IgD-negative memory B cell (primary cell): ENCODE data around the gene FOXL1. TPM values are rescaled to one million over a fixed set of nuclear protein-coding genes. Genes with fewer than 3 reads are reported as not detected.

Experiments used
- H3K27ac Mint-ChIP-seq, 3 donors: one replicate each; pipeline ENCODE4 v1.8.0; 2020 to 2022; ENCODE audit warnings: mild to moderate bottlenecking in 3 of 3, mixed read lengths in 3 of 3, moderate library complexity in 1 of 3
- H3K27me3 Mint-ChIP-seq: one replicate; pipeline ENCODE4 v1.8.0; 2021; ENCODE audit warnings: mixed read lengths
- H3K36me3 Mint-ChIP-seq: one replicate; pipeline ENCODE4 v1.8.0; 2020; ENCODE audit warnings: mild to moderate bottlenecking, mixed read lengths
- H3K4me1 Mint-ChIP-seq, 3 donors: one replicate each; pipeline ENCODE4 v1.8.0; 2020 to 2022; ENCODE audit warnings: mixed read lengths in 3 of 3, mild to moderate bottlenecking in 1 of 3
- H3K4me3 Mint-ChIP-seq, 4 donors: one replicate each; pipeline ENCODE4 v1.8.0; 2020 to 2022; ENCODE audit warnings: mild to moderate bottlenecking in 4 of 4, mixed read lengths in 4 of 4, moderate library complexity in 3 of 4
- H3K9me3 Mint-ChIP-seq, 3 donors: one replicate each; pipeline ENCODE4 v1.8.0; 2020 to 2021; ENCODE audit warnings: mixed read lengths in 3 of 3, mild to moderate bottlenecking in 1 of 3
- polyA plus RNA-seq: library from polyadenylated mRNA; unstranded; fragments of 300-500 nt; fragmentation: Illumina TruSeq; gene quantifications from one replicate; pipeline ENCODE4 v1.2.3, GENCODE V29; 2021

FOXL1 gene
- polyA plus RNA-seq, 1 donor from 2014 or later = not detected

DNA sequence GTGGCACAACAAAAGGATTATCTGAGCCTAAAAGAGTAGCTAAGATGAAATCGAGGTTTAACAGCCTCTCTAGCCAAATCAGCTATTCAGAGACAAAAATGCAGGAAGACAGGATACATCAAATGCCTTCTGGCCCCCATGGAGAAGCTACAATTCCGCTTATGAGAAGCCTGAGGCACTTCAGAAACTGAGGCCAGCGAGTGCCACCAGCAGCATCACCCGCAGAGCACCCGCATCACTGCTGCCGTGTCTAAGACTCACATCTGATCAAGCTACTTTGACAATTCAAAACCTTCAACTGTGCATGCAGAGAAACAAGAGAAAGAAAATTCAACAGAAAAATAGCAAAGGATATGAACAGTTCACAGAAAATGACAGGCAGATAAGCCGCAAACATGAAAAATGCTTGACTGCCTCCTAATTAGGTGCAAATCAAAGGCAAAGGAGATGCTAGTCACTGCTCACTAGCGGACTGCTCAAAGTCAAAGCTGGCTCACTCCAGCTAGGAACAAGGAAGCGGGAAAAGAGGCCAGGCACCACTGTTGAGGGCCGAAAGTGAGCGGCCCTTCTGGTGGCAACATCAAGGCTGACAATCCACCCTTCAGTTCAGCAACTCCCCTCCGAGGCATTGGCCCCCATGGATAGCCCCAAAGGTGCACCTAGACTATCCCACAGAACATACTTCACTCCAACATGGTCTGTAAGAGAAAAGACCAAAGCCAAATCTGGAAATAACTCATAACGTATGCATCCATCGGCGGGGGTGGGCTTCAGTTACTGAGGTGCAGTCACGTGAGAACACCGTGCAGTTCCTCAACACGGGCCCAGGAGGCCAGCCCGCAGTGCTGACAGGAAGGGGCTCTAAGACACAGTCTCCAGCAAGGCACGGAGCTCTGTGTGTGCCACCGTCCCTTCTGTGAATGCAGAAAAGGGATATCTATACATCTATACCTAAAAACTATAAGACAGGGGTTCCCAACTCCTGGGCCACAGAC, 35.3 kb upstream of the FOXL1 start:
- Mint-ChIP-seq H3K27ac (no peak overlapping the region), H3K36me3 (peaks cover 12% of the 10 kb centered on the region), H3K4me3 (no peak overlapping the region)

DNA sequence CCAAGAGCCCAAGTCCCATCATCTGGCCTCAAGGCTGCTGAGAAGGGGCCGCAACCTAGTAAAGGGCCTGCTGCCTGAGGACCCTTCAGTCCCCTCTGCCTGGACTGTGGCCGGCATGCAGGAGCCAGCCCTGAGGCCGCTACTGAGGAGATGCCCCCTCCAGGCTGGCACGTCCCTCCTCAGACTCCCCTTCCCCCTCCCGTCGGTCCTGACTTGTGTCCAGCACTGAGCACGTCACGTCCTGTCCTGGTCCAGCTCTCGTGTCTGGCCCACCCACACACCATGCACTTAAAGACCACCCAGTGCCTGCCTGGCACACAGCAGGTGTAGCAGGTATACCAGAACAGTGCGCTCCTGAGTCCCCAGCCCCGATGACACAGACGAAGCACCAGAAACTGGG, 32.9 kb upstream of the FOXL1 start:
- no peak overlapping the region for H3K27ac Mint-ChIP-seq
- H3K4me1 Mint-ChIP-seq = peaks cover 0 to 2% (median 0%) of the 10 kb centered on the region in 3 donors
- peaks cover 7% of the 10 kb centered on the region for H3K36me3 Mint-ChIP-seq
- no peaks in the 10 kb centered on the region for H3K9me3 Mint-ChIP-seq
- H3K4me3 Mint-ChIP-seq = no peak overlapping the region
- no peaks in the 10 kb centered on the region for H3K27me3 Mint-ChIP-seq

More for the DNA sequence above, 35.3 kb upstream of the FOXL1 start:
- H3K27me3 Mint-ChIP-seq = no peaks in the 10 kb centered on the region
- no peaks in the 10 kb centered on the region for H3K9me3 Mint-ChIP-seq
- peaks cover 0 to 2% (median 0%) of the 10 kb centered on the region in 3 donors for H3K4me1 Mint-ChIP-seq

DNA sequence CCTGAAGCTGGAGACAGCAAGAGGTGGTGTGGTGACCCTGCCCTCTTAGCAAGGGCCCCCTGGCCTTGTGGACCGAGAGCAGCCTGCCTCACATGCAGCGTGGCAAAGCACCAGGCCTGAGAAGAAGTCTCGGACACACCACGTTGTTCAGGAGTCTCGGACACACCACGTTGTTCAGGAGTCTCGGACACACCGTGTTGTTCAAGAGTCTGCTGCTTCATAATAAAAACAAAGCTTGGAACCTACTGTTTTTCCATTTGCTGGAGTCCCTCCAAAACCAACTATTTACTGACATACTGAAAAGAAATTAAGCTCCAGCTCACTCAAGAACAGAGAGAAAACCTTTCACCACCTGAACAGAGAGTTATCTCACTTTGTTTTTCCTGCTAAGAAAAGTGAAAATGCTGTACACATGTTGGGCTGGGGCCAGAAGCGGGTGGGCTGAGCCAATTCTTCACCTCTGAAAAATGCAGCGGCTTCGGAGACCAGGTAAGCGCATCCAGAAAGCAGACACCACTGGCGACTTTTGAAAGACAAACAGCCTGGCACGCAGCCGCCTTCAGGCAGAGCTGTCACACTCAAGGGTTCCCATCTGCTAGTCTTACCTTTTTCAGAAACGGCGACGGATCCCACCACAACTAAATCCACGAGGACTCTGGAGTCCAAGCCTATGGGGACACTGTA, 32.3 kb upstream of the FOXL1 start:
- Mint-ChIP-seq H3K27me3 (no peaks in the 10 kb centered on the region), H3K9me3 (no peaks in the 10 kb centered on the region), H3K36me3 (peaks cover 7% of the 10 kb centered on the region), H3K27ac (no peak overlapping the region), H3K4me3 (no peak overlapping the region), H3K4me1 (peaks cover 0 to 2% (median 0%) of the 10 kb centered on the region in 3 donors)

DNA sequence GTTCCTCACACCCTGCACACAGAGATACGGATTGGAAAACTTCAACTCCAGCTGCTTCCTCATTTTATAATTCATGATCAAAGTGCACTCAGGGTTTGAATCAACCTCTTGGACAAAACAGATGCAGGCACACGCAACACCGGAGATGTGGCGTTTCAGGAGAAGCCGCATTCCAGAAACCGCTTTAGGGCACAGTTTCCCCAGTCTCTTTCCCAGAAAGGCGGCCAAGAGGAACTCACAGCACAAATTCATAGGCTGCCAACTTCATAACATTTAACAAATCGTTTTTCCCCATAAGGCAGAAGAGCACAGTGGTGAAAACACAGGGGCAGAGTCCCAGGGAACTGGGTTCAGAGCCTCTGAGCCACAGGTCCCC, 31.7 kb upstream of the FOXL1 start:
- no peak overlapping the region for H3K27ac Mint-ChIP-seq
- peaks cover 7% of the 10 kb centered on the region for H3K36me3 Mint-ChIP-seq
- no peak overlapping the region for H3K4me3 Mint-ChIP-seq
- H3K27me3 Mint-ChIP-seq = no peaks in the 10 kb centered on the region
- no peaks in the 10 kb centered on the region for H3K9me3 Mint-ChIP-seq
- H3K4me1 Mint-ChIP-seq = peaks cover 0 to 2% (median 0%) of the 10 kb centered on the region in 3 donors

DNA sequence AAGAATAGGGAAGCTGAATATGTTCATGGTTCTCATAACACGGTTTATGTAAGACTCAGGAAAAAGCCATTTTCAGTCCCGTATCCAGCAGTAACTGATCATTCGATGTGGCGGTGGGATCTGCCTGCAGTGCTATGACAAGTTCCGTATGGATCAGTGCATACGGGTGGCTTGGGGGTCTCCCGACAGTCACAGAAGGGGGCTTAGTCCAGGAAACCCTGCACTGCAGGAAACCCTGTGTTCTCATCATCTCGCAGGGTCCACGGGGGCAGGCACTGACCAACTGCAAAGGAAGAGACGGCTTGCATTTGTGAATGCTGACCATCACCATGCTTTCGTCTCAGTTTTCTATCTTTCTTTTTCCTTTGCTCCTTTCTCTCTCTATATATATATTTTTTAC, 31.1 kb upstream of the FOXL1 start:
- H3K36me3 Mint-ChIP-seq = peaks cover 7% of the 10 kb centered on the region
- no peak overlapping the region for H3K4me3 Mint-ChIP-seq
- no peak overlapping the region for H3K27ac Mint-ChIP-seq
- no peaks in the 10 kb centered on the region for H3K9me3 Mint-ChIP-seq
- peaks cover 0 to 2% (median under 1%) of the 10 kb centered on the region in 3 donors for H3K4me1 Mint-ChIP-seq
- H3K27me3 Mint-ChIP-seq = no peaks in the 10 kb centered on the region

DNA sequence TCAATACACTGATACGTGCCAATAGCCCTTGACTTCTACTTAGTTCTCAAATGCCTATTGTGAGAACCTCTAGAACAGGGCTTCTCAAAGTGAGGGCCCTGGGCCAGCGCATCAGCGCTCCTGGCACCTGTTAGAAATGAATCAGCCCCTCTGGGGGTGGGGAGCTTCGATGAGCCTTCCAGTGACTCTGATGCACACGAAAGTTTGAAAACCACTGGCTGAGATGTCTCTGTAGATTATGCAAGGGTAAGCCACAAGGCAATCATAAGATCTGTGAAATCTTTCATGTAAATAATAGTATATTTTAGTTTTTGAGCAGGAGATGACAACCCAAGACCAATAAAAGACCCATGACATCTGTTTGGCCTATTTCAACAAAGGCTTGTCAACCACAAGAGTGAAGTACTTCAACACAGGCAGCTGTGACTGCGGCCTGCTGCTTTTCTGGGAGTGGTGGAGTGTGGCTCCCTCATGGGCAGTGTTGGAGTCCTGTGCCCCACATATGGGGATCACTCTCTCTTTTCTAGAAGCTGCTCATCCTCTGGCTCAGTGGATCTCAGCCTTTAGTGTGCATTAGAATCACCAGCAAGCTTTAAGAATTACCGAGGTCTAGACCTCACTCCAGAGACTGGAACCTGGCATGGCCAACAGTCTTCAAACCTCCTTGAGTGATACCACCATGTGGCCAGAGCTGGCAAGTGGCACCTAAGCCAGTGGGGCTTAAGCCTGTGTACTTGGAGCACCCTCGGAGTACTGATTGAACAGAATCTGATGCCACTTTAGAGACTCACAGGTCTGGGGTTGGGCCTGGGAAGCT, 29.1 kb upstream of the FOXL1 start:
- Mint-ChIP-seq H3K27me3 (no peaks in the 10 kb centered on the region), H3K9me3 (no peaks in the 10 kb centered on the region), H3K36me3 (peaks cover 9% of the 10 kb centered on the region), H3K27ac (no peak overlapping the region), H3K4me3 (no peak overlapping the region), H3K4me1 (peaks cover 9 to 13% (median 12%) of the 10 kb centered on the region in 3 donors)

DNA sequence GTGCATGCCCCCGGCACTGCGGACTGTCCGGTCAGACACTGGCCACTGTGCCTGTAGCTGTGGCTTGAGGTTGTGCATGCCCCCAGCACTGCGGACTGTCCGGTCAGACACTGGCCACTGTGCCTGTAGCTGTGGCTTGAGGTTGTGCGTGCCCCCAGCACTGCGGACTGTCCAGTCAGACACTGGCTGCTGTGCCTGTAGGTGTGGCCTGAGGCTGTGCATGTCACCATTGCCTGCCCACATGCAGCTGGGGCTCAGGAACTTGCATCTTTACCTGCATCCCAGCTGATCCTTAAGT, 28.5 kb upstream of the FOXL1 start:
- peaks cover 11 to 14% (median 12%) of the 10 kb centered on the region in 3 donors for H3K4me1 Mint-ChIP-seq
- H3K27ac Mint-ChIP-seq = no peak overlapping the region
- peaks cover 6% of the 10 kb centered on the region for H3K36me3 Mint-ChIP-seq
- H3K9me3 Mint-ChIP-seq = no peaks in the 10 kb centered on the region
- H3K27me3 Mint-ChIP-seq = no peaks in the 10 kb centered on the region
- H3K4me3 Mint-ChIP-seq = no peak overlapping the region

DNA sequence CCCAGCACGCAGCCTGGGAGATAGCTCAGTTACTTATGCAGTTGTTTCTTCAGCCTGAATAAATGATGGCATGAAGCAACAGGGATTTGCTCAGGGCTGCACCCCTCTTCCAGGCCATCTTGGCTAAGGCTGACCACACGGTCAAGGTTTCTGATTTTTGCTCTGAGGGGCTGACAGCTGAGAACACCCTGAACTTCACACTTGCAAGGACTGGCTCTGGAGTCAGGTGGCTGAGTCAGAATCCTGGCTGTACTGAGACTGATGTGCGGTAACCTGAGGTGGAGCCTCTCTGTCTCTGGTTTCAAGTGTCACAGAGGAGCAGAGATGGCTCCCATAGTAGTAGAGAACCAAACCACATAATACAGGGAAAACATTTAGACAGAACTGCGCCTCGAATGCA, 28.1 kb upstream of the FOXL1 start:
- Mint-ChIP-seq H3K4me3 (no peak overlapping the region), H3K27me3 (no peaks in the 10 kb centered on the region), H3K27ac (peak overlapping the region in 1 of 3 donors; percentile 52), H3K4me1 (peaks cover 15 to 18% (median 16%) of the 10 kb centered on the region in 3 donors), H3K9me3 (no peaks in the 10 kb centered on the region), H3K36me3 (peaks cover 2% of the 10 kb centered on the region)

DNA sequence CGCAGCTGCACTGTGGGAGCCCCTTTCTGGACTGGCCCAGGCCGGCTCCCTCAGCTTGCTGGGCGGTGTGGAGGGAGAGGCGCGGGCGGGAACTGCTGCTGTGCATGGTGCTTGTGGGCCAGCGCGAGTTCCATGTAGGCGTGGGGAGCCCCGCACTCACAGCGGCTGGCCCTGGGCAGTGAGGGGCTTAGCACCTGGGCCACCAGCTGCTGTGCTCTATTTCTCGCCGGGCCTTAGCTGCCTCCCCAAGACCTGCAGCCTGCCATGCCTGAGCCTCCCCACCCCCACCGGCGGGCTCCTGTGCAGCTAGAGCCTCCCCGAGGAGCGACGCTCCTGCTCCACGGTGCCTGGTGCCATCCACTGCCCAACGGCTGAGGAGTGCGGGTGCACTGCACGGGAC, 25.0 kb upstream of the FOXL1 start:
- H3K36me3 Mint-ChIP-seq = peaks cover 2% of the 10 kb centered on the region
- H3K9me3 Mint-ChIP-seq = no peaks in the 10 kb centered on the region
- H3K4me3 Mint-ChIP-seq = peak overlapping the region in 1 of 4 donors; percentile 97
- peaks cover 15 to 19% (median 16%) of the 10 kb centered on the region in 3 donors for H3K4me1 Mint-ChIP-seq
- peaks cover 3% of the 10 kb centered on the region for H3K27me3 Mint-ChIP-seq
- peak overlapping the region in 1 of 3 donors; percentile 93 for H3K27ac Mint-ChIP-seq

DNA sequence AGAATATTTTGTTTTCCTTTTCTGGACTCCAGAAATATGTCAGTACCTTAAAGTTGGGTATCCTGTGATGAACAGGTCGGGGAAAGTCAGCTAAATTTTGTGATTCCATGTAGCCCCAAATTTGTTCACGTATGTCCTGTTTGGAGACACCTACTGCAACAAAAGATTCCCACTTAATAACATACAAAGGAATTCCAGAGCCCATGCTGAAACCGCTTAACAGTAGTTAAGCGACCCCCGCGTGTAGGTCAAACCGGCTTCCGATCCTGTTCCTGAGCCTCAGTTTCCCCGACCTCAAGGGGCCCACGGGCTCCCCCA, 23.8 kb upstream of the FOXL1 start:
- Mint-ChIP-seq H3K27ac (peak overlapping the region; percentile 93 to 98 (median 98)), H3K9me3 (no peaks in the 10 kb centered on the region), H3K4me3 (peak overlapping the region; percentile 90 to 97 (median 96)), H3K27me3 (peaks cover 6% of the 10 kb centered on the region), H3K4me1 (peaks cover 15 to 19% (median 16%) of the 10 kb centered on the region in 3 donors), H3K36me3 (peaks cover 2% of the 10 kb centered on the region)

DNA sequence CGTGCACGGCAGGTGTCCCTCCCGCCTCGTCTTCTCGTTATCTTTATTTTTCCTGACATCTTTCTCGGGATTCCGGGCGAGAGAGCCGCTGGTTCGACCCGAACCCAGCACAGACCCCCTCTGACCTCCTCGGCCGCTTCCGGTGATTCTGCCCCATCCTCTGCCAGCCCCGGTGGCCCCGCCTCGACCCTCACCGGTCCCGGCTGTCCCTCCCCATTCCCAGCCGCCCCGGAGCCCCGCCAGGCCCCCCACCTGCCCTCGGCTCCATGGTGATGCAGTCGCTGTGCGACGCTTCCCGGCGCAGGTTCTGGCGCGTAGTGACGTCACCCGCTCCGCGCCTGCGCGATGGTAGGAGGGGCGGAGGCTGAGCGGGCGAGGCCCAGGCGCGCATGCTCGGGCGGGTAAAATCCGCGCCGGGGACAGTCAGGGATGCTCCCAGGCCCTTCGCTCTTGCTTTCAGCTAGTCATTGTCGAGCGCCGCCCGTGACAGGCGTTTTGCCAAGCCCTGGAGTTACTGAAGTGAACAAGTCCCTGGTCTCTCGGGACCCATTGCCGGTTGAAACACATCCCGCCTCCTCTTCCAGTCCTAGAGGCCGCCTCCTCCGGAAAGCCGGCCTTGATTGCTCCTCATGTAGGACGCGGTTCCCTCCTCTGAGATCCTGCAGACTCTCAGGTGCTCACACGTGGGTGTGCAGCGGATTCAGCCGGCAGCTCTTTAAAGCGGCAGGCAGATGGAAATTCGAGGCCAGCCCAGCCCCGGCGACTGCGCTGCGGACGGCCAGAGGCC, 23.2 kb upstream of the FOXL1 start, which contains the start of gene MTHFSD:
Gene MTHFSD, minus strand, starts transcription at position 319 of the 787 bp plus-strand sequence. Its CDS starts 51 bp downstream, at position 268.
- peaks cover 15 to 19% (median 16%) of the 10 kb centered on the region in 3 donors for H3K4me1 Mint-ChIP-seq
- peak within 1 kb of the TSS; percentile 93 to 98 (median 98) for H3K27ac Mint-ChIP-seq
- H3K4me3 Mint-ChIP-seq = peak within 1 kb of the TSS; percentile 90 to 97 (median 96)
- peaks cover 2% of the 10 kb centered on the region for H3K36me3 Mint-ChIP-seq
- peaks cover 7% of the 10 kb centered on the region for H3K27me3 Mint-ChIP-seq
- H3K9me3 Mint-ChIP-seq = no peaks in the 10 kb centered on the region

DNA sequence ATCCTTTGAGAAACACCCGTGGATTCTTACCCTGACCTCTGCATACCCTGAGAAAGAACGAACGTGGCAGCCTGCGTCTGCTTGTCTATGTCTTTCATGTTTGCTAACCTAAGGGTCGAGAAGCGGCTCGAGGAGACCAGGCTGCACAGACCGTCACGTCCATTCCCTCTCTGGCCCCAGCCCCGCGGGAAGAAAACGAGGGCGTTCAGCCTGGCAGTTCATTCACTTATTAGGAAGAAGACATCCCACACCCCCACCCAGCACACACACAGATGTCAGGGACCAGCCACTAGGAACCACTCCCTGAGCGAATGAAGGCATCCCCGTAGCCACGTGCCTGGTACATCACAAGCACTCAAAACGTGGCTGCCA, 22.7 kb upstream of the FOXL1 start:
- Mint-ChIP-seq H3K4me3 (peak overlapping the region; percentile 90 to 97 (median 96)), H3K4me1 (peaks cover 15 to 19% (median 16%) of the 10 kb centered on the region in 3 donors), H3K27me3 (peaks cover 10% of the 10 kb centered on the region), H3K27ac (peak overlapping the region; percentile 93 to 98 (median 98)), H3K9me3 (no peaks in the 10 kb centered on the region), H3K36me3 (peaks cover 2% of the 10 kb centered on the region)

DNA sequence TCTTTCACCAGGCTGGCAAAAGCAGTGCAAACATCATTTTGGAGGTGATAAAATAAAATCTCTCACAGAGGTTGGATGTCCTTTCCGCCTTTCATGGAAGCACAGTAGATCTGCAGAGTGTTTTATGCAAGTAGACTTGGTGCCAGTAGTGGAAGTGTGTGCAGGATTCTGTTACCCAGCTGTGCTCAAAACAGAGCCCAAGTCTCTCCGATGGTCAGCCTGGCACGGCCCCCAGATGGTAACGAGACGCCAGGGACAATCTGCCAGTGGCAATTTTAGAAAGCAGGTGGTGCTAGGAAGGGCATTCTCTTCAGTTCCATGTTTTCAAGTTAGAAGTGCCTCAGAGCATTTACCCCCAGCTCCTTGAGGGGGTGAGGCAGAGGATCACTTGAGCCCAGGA, 21.8 kb upstream of the FOXL1 start:
- Mint-ChIP-seq H3K9me3 (no peaks in the 10 kb centered on the region), H3K27ac (peak overlapping the region in 2 of 3 donors; percentile 29 to 93), H3K4me1 (peaks cover 15 to 19% (median 16%) of the 10 kb centered on the region in 3 donors)

DNA sequence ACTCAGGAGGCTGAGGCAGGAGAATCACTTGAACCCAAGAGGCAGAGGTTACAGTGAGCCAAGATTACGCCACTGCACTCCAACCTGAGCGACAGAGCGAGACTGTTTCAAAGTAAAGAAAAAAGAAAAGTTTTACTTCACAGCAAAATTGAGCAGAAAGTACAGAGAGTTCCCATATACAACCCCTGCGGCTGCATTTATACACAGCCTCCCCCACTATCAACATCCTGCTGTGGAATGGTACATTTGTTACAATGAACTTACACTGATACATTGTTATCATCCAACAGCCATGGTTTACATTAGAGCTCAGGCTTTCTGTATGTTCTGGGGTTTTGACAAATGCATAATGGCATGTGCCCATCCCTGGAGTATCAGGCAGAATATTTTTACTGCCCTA, 20.8 kb upstream of the FOXL1 start:
- Mint-ChIP-seq H3K36me3 (peaks cover under 1% of the 10 kb centered on the region), H3K27ac (peak overlapping the region in 1 of 3 donors; percentile 77), H3K4me3 (peak overlapping the region in 1 of 4 donors; percentile 51), H3K27me3 (peaks cover 12% of the 10 kb centered on the region), H3K9me3 (no peaks in the 10 kb centered on the region), H3K4me1 (peaks cover 13 to 16% (median 15%) of the 10 kb centered on the region in 3 donors)

More for the DNA sequence above, 21.8 kb upstream of the FOXL1 start:
- Mint-ChIP-seq H3K36me3 (peaks cover 2% of the 10 kb centered on the region), H3K4me3 (peak overlapping the region; percentile 72 to 97 (median 92)), H3K27me3 (peaks cover 11% of the 10 kb centered on the region)
